HS-27A (cell line): ENCODE measurements around the gene STARD13.
"Not testable (repeated sequence)": the region's sequence is repeated elsewhere in the genome, so short reads cannot be mapped to it uniquely, and the experiment has no call there.

Source experiments
- DNase-seq: peaks from one replicate; pipeline ENCODE4 v3.0.0-alpha.2; 2012; ENCODE audit warnings: low read depth, missing footprints

STARD13 gene

GRCh38 chr13:33176526-33176925, 109.0 kb downstream of the STARD13 start:
- no peak for DNase-seq

DNA sequence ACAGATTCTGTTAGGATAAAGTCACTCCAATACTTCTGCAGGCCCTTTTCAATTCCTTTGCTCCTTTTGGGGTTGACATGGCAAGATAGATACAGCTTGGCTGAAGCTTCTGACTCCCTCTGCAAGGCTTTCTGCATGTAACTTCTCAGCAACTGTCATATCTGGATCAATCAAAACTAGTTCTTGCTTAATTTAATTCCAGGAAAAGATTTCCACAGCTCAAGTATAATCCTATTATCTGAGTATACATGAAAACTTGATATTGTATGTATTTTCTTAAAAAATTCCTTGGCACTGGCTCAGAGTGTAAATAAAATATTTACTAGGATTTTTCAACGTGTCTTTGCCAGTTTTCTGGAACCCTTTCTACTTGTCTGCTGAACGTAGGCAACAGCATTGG, 109.6 kb downstream of the STARD13 start:
- no peak for DNase-seq

GRCh38 chr13:33174931-33175330, 110.6 kb downstream of the STARD13 start:
- no peak for DNase-seq

GRCh38 chr13:33174491-33174890, 111.1 kb downstream of the STARD13 start:
- DNase-seq, result no peak

DNA sequence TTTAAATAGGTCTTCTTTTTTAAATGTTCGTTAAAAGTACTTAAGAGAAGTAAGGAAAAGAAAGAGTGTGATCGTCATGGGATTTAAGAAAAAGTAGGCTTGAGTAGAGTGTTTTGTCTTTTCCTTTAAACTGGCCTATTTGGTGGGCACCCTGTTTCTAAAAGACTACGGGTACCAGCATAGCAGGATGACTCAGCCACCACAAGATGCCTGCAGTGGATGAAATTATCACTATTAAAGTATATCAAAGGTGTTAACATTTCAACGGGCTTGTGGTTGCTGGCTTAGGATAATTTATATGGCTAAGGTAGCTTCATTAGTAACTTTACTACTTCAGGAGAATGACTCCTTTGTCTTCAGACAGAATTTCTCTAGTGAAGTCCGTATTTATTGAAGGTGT, 112.6 kb downstream of the STARD13 start:
- DNase-seq, result no peak

DNA sequence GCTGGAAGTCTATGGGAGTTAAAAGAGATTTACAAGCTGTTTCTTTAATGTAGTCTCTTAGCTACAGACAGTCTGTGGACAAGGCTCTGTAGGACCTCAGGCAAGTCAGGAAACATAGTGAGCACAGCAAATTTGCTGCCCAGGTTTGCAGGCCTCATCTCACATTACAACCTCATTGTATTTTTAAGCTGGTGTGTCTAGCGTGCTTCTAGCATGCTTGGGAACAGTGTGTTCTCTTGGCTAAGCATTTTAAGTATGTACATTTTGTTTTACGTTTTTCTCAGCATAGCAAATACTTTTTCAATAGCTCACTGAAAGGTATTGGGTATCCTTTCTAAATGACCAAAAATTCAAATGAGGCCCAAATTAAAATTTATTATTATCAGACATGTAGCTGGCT, 113.2 kb downstream of the STARD13 start:
- DNase-seq, result no peak

DNA sequence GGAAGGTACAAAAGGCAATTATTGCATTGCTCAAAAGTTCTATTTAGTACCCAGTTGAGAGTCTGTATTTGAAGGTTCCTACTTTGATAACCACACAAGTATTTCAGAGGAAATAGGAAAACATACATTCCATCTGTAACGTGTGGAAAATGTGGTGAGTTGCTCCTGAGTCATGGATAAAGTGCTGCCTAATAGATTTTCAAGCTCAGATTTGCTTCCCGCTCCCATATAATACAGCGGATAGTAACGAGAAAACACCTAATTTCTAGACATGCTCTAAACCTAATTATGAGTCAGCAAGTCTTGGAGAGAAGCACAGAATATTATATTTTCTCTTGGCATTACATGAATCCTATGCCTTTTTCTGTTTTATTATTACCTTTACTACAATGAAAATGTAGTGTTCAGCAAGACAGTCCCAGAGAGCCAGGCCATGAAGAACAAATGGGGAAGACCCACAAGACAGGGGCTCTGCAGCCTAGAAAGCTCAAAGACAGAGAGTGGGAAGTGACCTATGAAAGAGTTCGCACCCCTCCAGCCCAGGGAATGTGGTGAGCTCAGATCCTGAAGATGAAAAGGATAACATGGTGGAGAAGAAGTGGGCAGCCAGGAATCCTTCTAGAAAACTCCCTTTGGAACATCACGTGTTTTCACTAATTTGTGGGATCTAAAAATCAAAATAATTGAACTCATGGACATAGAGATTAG, 116.1 kb downstream of the STARD13 start:
- peak; percentile 47 for DNase-seq

DNA sequence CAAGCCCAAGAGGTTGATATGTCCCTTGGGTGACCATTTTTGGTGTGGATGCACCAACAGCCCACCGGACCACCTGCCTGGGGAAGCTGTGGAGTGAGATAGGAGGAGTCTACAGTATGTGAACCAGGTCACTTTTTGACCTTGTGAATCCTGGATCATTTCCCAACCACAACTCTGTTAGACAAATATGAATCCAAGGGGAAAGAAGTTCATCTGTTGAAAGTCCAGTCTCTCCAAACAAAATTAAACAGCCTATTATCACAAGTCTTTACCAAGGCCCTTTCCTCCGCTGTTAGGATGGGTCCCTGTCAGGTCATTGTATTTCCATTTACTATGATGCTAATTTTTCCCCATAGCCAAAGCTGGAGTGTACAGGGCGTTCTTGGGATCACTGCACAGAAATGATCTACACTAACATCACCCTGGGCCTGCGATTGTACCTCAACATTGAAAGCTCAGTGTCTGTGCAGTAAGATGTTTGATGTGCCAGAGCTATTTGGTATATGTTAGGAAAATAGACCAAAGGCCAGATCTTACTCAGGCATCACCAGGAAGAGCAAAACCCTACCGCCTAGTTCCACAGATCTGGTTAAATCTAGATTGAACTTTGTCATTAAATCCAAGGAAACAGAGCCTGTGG, 117.1 kb downstream of the STARD13 start:
- no peak for DNase-seq

- no peak for DNase-seq
Observed at GRCh38 chr13:33167491-33167890, 118.1 kb downstream of the STARD13 start.

GRCh38 chr13:33165787-33166186, 119.8 kb downstream of the STARD13 start:
- no peak for DNase-seq

DNA sequence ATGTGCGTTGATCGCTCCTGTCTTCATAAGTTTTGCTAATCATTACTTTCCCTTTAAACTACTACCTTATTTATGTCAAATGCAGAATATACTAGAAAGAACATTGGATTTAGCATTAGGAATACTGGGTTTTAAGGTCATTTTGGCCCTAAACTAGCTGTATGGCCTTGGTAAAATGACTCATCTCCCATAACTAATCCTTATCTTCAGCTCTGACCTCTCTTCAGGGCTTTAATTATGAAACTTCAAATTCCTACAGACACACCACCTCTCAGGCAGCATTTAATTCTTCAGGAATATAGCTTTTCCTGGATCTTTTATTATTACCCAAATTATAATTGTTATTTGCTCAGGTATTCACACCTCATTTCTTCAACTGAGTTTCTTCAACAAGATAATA, 121.2 kb downstream of the STARD13 start:
- DNase-seq, result no peak

DNA sequence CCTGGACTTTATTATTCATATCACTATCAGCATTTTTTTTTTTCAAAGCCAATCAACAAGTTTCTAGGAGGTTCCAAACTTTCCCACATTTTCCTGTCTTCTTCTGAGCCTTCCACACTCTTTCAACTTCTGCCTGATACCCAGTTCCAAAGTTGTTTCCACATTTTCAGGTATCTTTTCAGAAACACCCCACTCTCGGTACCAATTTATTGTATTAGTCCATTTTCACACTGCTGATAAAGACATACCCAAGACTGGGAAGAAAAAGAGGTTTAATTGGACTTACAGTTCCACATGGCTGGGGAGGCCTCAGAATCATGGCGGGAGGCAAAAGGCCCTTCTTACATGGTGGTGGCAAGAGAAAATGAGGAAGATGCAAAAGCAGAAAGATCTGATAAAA, 122.8 kb downstream of the STARD13 start:
- DNase-seq, result not testable (repeated sequence)

- DNase-seq, result no peak
Observed at GRCh38 chr13:33158816-33159215, 126.7 kb downstream of the STARD13 start.

DNA sequence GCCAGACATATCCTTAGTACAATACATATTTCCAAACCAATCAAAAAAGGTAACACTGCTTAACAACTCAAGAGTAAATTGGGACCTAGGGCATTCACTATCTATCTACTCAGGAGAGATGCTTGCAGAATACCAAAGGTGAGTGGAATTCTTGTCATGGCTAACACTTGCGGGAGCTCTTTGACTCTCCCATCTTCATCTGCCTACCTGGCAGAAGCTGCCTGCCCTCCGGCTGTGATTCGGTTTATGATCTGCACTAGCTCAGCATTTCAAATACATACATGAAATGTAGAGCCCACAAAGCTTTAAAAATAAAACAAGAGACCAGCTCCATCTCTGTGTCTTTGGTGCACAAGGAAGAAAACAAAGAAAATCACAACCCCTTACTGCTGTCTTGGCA, 127.3 kb downstream of the STARD13 start:
- DNase-seq, result no peak

DNA sequence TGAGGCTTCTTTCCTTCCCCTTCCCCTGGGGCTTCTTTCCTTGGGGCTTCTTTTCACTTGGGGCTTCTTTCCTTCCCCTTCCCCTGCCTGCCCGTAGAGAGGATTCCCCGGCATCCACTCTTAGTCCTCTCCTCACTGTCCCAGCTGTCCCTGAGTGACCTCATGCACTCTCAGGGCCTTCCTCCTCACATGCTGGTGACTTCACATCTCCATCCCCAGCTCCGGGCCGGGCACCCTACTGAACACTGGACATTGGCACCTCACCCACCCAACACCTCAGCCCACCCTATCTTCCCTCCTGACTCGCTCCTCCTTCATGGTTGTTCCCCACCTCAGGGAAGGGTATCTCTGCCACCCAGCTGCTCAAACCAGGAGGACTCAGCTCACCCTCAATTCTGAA, 130.6 kb downstream of the STARD13 start:
- DNase-seq, result no peak

DNA sequence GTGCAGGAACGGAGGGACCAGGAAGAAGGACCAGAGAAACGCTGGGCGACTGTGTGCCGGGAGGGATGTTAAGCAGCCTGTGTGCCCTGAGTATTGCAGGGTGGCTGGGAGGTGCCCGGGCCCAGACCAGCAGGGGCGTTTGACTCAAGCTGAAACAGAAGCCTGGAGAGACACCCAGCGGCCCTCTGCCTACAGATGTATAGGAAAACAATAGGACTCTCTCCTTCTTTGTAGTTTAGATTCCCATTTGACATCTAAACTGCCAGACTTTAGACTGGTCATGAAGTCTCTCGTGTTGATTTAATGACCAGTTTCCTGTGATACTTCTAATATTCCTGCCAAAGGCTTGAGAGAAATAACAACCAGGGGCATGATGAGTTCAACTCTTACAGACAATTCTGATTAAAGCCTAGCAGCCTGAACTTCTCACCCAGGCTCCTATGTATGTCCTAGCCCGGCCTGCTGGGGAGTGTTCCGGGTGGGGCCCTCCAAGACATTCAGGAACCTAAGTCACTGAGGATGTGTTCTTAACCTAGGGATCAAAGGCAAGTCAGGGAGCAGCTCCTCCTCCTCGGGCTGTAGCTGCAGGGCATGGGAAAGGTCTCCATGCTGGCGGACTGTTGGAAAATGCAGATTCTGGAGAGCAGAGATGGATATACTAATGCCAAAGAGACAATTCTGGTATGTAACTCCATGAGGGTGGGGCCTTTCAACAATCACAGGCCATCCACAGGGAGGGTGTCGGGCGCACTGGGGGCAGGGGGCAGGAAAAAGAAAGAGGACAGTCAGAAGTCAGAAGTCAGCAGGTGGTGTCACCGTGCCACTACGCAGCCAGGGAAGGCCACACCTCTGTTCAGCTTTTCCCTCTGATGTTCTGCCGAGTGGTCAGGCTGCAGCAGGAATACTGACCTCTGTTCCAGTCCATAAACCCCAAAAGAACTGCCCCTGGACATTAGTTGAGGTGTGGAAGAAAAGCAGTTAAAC, 131.8 kb downstream of the STARD13 start:
- DNase-seq, result no peak

DNA sequence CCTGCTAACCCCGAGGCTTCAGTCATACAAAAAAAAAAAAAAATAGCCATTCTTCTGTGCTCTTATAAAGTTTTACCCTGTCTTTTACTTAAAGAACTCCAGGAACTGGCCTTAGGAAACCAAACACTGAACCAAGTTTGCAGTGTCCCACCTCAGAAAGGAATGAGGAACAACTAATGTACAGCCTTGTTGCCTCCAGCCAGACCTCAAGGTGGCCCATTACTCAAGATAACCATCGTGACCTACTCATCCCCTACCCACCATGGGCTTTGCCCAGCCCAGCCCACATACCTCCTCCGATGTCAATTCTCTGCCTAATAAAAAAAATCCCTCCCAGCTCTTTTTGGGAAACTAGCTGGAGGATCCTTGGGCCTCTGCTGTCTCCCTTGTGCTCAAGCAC, 133.2 kb downstream of the STARD13 start:
- no peak for DNase-seq

DNA sequence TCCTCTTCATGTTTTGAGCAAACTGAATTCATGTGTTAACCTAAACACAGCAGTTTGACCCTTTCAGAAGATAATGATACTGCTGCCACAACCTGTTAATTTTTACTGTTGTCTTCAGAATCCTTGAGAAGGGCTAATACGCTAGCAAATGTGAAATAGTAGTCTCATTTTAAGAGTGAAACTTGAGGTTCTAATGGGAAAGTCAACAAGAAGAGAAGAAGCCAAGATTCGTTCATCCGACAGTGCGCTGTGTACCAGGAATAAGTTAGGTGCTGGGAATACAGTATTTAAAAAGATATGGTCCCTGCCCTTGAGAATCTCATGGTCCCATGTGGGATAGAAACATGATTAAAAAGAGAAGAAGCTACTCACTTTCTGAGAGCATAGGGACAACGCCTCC, 134.9 kb downstream of the STARD13 start:
- no peak for DNase-seq

GRCh38 chr13:33150126-33150525, 135.4 kb downstream of the STARD13 start:
- no peak for DNase-seq

DNA sequence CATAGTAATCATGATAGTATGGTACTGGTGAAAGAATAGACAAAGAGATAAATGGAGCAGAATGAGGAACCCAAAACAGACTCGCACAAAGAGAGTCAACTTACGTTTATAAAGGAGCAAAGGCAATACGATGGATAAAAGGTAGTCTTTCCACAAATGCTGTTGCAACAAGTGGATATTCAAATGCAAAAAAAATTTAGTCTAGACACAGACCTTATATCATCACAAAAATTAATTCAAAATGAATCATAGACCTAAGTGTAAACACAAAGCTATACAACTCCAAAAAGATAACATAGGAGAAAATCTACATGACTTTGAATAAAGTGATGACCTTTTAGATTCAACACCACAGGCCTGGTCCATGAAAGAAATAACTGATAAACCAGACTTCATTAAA, 137.7 kb downstream of the STARD13 start:
- DNase-seq, result no peak

DNA sequence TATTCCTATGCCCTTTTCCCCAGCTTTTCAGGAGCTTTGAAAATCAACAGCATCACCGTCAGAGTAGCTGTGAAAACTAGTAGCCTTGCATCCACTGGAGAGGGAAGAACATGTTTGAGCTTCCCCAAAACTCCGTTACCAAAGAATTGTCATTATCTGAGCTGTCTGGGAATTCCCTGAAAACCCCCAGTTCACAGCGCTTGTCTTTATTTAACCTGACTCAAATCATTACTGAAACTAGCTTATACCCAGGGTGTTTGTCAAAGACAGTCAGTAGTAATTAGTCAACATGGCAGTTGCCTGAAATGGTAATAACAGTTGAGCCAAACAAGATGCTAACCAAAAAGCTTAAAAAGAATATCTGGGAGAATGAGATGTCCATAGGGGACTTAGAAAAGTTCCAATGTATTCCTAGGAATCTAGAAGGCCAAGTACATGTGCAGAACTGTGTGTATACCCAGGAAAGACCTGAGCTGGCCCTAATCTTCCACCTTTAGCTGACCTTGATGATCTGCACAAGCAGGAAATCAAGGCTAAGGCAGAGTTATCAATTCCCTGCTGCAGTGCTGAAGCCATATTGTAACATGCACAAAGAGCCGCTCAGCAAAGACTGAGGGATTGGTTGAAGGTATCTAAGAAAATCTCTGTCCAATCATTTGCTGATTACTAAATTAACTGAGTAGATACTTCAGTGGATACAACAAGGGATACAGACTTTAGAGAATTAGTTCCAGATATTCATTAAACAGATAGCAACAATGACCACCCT, 138.5 kb downstream of the STARD13 start:
- no peak for DNase-seq

- DNase-seq, result no peak
Observed at GRCh38 chr13:33145667-33146066, 139.9 kb downstream of the STARD13 start.
